Activated CD8-positive, alpha-beta memory T cell treated with anti-CD3 and anti-CD28 coated beads, Interleukin-2, amount 50 U/mL, for 4 hours (primary cell): ENCODE measurements around the gene DDX25.
"Not testable (repeated sequence)": the region's sequence is repeated elsewhere in the genome, so short reads cannot be mapped to it uniquely, and the experiment has no call there.

Experiments
- DNase-seq: peaks from one replicate; pipeline ENCODE4 v3.0.0-alpha.2; 2020

Gene DDX25

GRCh38 chr11:125910226-125910849 is 6.0 kb downstream of the DDX25 start:
- no peak for DNase-seq

DNA sequence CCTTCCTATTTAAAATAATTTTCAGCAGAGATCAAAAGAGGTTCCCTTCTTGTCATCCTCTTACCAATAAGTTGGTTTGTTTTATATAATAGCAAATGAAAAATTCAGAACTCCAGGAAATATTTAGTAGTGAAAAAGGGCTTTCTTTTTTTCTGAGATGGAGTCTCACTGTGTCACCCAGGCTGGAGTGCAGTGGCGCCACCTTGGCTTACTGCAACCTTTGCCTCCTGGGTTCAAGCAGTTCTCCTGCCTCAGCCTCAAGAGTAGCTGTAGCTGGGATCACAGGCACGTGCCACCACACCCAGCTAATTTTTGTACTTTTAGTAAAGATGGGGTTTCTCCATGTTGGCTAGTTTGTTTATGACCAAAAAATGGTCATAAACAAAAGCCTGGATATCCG is 10.3 kb downstream of the DDX25 start:
- not testable (repeated sequence) for DNase-seq

GRCh38 chr11:125916683-125917347 is 12.5 kb downstream of the DDX25 start:
- no peak for DNase-seq

- DNase-seq, result no peak
Observed at GRCh38 chr11:125918140-125918840, 14.0 kb downstream of the DDX25 start.

DNA sequence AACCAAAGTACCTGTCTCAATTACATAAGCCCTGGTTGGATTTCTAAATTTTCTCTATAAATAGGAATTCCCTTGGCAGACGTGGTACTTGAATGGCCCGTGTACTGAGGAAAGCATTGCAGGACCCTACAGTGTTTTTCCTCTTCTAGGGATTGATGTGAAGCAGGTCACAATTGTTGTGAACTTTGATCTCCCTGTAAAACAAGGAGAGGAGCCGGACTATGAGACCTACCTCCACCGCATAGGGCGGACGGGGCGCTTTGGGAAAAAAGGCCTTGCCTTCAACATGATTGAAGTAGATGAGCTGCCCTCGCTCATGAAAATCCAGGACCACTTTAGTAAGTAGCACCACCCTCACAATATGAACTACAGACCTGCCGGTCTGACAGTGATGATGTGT is 16.7 kb downstream of the DDX25 start:
- no peak for DNase-seq

GRCh38 chr11:125922156-125922555 is 17.8 kb downstream of the DDX25 start:
- no peak for DNase-seq

DNA sequence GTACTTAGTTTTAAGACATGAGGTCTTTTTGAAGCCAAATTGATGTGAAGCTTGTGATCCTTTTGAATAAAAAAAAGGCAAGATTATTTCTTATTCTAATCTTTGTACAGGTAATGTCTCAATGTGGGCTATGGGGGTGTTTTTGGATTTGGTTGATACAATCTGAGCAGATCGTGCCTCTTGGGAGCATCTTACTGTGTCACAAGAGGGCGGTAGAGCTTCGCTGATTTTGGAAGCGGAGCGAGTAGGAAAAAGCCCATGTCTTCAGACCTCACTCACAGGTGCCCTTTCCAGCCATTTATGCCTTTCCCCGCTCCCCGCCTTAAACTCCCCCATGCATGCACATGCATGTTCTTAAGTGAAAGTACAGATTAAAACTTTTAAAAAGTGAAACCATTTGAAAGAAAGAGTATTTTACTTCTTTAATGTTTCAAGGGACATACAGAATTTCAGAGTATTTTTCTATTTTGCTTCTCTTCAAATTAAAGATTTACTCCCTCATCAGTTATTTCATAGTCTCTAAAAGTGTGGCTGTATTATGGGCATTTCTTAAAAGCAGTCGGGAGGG is 18.8 kb downstream of the DDX25 start:
- DNase-seq, result peak; percentile 48

DNA sequence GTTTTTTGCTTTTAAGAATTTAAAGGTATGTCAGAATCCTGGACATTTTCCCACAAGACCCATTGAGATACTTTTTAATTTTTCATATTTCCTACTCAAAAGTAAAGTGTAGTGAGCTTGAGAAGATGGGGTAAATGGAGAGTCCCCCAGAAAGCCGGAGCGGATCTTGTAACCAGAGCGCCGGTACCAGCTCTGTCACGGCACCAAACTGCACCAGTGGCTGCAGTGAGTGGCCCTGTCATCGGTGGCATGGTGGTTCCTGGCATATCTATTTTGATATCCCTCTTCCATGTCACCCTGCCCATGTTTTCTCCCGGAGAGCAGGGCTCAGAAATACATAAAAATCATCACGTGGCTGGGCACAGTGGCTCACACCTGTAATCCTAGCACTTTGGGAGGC is 19.3 kb downstream of the DDX25 start:
- DNase-seq, result no peak

GRCh38 chr11:125924384-125925007 is 20.2 kb downstream of the DDX25 start:
- no peak for DNase-seq

- no peak for DNase-seq
Observed at GRCh38 chr11:125925247-125925740, 21.0 kb downstream of the DDX25 start.

- no peak for DNase-seq
Observed at GRCh38 chr11:125925804-125926203, 21.5 kb downstream of the DDX25 start.

DNA sequence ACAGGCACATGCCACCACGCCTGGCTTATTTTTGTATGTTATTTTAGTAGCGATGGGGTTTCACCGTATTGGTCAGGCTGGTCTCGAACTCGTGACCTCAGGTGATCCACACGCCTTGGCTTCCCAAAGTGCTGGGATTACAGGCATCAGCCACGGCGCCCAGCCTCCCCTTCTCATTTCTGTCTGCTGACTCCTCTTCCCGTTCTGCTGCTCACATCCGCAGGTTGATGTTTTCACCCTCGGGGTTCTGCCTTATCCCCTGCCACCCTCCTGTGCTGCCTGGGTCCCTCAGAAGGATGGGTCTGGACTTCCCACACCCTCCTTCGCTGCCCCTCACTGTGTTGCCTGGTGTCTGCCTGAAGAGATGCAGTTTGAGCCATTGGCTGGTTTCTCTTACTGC is 22.4 kb downstream of the DDX25 start:
- DNase-seq, result no peak

- DNase-seq, result no peak
Observed at GRCh38 chr11:125929445-125930075, 25.3 kb downstream of the DDX25 start.

- no peak for DNase-seq
Observed at GRCh38 chr11:125930076-125930450, 25.8 kb downstream of the DDX25 start.

GRCh38 chr11:125931116-125931515 is 26.8 kb downstream of the DDX25 start:
- DNase-seq, result no peak

DNA sequence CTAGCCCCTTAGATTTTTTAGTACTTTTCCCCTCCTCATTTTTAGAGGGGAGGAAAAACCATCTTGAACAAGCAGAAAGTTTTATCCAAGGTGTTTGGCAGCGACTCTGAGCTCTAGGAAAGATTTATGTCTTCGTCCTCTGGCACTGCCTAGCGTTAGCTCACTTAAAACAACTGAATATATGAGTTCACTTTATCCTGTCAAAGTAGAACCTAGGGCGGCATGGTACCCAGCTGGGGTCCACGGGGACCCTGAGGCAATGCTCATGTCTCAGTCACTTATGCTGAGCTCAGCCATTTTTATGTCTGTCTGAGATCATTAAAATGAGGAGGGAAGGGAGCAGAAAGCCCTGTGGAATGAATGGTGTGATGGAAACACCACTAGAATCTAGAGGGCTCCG is 27.4 kb downstream of the DDX25 start:
- DNase-seq, result no peak

DNA sequence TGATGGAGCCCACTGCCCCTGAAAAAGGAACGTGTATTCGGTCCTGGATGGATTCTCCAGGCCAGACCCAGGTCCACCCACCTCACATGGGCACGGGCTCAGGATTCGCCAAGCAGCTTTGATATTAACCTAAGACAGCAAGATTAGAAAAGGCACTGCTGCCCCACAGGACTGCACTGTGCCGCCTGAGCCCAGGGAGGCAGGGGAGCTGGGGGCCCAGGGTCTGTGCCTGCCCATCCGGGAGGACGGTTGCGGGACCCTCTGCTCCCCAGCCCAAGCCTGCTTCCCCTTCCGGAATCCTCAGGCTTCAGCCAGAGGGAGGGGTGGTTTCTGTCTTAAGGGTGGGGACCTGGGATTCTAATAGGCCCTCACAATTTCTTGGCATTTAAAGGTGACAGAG is 28.0 kb downstream of the DDX25 start:
- DNase-seq, result no peak

GRCh38 chr11:125933030-125933813 is 28.9 kb downstream of the DDX25 start:
- no peak for DNase-seq

- no peak for DNase-seq
Observed at GRCh38 chr11:125934473-125934872, 30.2 kb downstream of the DDX25 start.

- DNase-seq, result no peak
Observed at GRCh38 chr11:125935056-125935455, 30.7 kb downstream of the DDX25 start.

DNA sequence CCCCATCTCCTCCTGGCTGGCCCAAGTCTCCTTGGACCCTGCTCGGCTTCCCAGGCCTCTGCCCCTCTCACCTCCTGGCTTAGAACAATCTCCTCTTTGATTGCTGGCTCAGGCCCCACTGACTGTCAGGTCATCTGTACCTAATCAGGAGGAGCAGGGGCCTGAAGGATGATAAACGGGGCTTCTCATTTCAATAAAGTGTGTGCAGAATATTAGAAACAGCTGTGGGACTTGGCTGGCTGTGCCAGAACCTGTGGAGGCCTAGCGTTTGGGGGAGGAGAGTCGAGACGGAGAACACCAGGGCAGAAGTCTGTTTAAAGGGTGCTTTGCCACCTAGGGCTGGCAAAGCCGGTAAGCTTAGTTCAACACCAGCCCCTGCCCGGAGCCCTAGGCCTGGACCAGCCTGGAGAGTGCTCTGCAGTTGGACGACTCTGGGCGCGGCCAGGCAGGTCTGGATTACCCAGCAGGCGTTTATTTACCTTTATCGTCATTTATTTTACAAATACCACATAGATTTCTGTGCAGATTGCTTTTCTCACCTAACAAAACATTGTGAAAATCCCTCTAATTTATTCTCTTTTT is 31.4 kb downstream of the DDX25 start:
- DNase-seq, result no peak

DNA sequence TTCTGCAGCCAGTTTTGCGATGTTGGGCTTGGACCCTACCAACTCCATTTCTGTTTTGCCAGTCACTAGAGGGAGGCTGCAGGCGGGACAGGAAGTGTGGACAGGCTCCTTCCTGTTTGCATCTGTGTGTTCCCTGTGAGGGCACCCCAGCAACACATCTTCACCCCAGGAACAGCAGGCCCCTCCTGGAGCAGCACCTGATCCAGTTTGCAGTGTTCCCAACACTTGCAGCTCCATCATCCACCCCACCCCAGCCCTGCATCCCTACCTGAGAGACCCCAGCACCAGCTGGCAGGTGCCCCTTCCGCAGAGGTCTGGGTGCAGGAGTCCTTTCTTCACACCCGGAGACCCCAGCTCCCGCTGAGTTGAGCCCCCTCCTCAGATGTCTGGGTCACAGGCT is 34.1 kb downstream of the DDX25 start:
- DNase-seq, result no peak
